Cardiac fibroblast (primary cell): ENCODE measurements around the gene ANKRD28.

Experiments
- DNase-seq, 2 donors: peaks; one replicate each; pipeline versions ENCODE4 v3.0.0 to v3.0.0-alpha.2; 2010; ENCODE audit warnings: low read depth in 2 of 2
- H3K4me3 ChIP-seq, 2 donors: replicated peaks in 1 of 2; 1 replicate in 1 of 2; 2 replicates in 1 of 2; pipeline ENCODE4 v1.5.1; 2011; ENCODE audit warnings: low read depth in 2 of 2, low read length in 2 of 2, mild to moderate bottlenecking in 2 of 2, moderate library complexity in 1 of 2
- CTCF ChIP-seq: IDR thresholded peaks from one replicate; pipeline ENCODE4 v1.5.1; 2011; ENCODE audit warnings: low read depth, mild to moderate bottlenecking, low read length, inconsistent platforms

Gene ANKRD28

GRCh38 chr3:15711281-15711680 lies 86.5 kb downstream of the ANKRD28 start:
- H3K4me3 ChIP-seq: no peak overlapping the region
- no peak for TF ChIP-seq CTCF
- DNase-seq: no peak

DNA sequence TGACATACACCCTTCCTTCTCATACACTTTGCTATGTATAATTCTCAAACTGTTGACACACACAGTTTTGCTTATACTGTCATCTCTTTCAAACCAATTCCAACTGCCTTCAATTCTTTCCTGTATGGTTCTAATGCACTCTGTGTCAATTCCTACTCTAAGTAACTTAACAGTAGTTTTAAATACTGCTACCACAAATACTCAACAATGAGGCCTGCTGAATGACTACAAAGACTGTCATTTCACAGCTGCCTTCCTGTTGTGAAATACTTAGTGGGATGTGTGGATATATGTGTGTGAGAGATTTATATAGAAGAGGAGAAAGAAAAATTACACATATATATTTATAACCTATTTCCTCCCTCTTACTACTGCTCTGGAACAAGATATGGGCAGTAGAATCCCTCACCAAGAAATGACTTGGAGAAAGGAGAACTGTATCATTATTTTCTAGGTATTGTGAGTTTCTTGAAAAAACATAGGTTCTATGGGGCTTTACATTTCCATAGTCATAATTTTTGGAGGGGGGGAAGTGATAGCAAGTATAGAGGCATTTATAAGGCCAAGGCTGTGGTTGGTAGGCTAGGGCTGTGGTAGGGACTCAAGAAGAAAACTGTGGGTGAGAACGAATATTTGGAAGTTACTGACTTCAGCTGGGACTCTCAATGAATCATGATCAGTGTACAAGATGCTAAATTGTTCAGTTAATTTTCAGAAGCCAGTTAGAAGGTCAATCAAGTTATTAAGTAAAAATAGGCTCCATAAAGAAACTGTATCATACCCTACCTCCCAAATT lies 88.7 kb downstream of the ANKRD28 start:
- no peak for TF ChIP-seq CTCF
- no peak overlapping the region for H3K4me3 ChIP-seq
- DNase-seq: peak; percentile 64 to 84

GRCh38 chr3:15707779-15708178 lies 90.0 kb downstream of the ANKRD28 start:
- no peak overlapping the region for H3K4me3 ChIP-seq
- no peak for TF ChIP-seq CTCF
- no peak for DNase-seq

DNA sequence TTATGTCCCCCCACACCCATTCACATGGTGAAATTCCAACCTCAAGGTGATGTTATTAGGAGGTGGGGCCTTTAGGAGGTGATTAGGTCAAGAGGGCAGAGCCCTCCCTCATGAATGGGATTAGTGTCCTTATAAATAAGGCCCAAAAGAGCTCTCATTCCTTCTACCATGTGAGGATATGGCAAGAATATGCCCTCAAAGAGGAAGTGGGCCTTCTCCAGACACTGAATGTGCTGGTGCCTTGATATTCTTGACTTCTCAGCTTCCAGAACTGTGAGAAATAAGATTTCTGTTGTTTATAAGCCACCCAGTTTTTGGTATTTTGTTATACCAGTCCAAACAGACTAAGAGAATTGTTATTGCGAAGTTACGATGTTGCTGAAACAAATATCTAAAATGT lies 94.4 kb downstream of the ANKRD28 start:
- DNase-seq: no peak
- H3K4me3 ChIP-seq: no peak overlapping the region
- no peak for TF ChIP-seq CTCF

- TF ChIP-seq CTCF: no peak
- H3K4me3 ChIP-seq: no peak overlapping the region
- no peak for DNase-seq
These were observed 103.2 kb downstream of the ANKRD28 start for GRCh38 chr3:15694628-15695027.

DNA sequence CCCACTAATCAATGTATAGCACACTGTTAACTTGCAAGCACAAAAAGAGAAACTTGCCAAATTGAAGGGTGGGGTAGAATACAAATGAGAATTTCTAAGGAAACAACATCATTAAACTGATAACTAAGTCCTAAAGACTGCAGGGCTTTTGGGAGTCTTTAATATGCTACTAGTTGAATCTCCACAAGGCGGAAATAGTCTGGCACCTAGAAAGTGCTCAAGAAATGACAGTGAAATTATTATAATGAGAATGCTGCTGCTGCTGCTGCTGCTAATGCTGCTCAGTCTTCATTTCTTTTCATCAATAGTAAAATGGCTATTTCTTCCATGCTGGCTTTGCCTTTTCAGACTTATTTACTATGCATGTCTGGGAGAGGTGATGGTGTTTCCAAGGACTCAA lies 104.4 kb downstream of the ANKRD28 start:
- peak in 1 of 2 donors; percentile 31 for DNase-seq
- no peak for TF ChIP-seq CTCF
- H3K4me3 ChIP-seq: no peak overlapping the region

- DNase-seq: no peak
- H3K4me3 ChIP-seq: no peak overlapping the region
- TF ChIP-seq CTCF: no peak
These were observed 107.0 kb downstream of the ANKRD28 start for GRCh38 chr3:15690748-15691147.
